Frontal cortex (tissue), 4 donors: ENCODE measurements around the gene TNFRSF1A. TPM values are rescaled to one million over a fixed set of nuclear protein-coding genes. Genes with fewer than 3 reads are reported as not detected.

Experiments used
- DNase-seq, 2 donors: peaks; one replicate each; pipeline ENCODE4 v3.0.0; 2012; ENCODE audit warnings: low spot score in 2 of 2
- FAIRE-seq: peaks from 2 replicates; lab custom pipeline; 2012; peaks lifted over from hg19 to GRCh38; lab: Jason Lieb, UNC
- total RNA-seq: library from RNA; depleted of rRNA; stranded (reverse); fragments of >200 nt; gene quantifications from one replicate; pipeline ENCODE4 v1.2.3, GENCODE V29; 2014
- donor health status: control.
- donor health status: control.
- donor health status: control.

The TNFRSF1A gene
- total RNA-seq, 1 donor from 2014 or later = 4.5 TPM

DNA sequence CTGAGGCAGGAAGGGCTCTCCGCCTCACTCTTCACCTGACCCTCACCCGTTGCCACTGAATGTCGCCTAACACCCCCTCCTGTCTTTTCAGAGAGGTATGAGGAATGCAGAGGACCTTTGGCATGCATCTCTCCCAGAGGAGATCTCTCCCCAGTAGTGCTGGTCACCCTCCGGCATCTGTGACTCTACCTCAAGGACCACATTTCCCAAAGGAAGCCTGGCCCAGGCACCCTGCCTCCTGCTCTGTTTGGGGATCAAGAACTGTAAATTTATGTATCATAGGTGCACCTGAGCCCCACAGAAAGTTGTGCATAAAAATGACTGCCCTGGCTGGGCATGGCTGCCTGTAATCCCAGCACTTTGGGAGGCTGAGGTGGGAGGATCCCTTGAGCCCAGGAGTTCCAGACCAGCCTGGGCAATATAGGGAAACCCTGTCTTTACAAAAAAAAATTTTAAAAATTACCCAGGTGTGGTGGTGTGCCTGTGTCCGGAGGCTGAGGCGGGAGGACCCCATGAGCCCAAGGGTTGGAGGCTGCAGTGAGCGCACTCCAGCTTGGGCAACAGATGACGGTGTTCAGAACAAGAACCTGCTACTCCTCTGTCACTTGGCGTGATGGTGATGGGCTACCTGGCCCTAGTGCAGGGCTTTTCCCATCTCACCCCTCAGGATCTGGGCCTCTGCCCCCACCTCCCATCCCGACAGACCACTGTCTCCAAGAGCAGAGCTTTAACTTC lies 13.7 kb downstream of the TNFRSF1A start:
- DNase-seq (no peak), FAIRE-seq (no peak)

- FAIRE-seq = no peak
These were observed 14.4 kb downstream of the TNFRSF1A start for GRCh38 chr12:6327229-6328041.

GRCh38 chr12:6326316-6327228 lies 15.3 kb downstream of the TNFRSF1A start:
- DNase-seq (peak in 1 of 2 donors; percentile 68), FAIRE-seq (no peak)

More at GRCh38 chr12:6327229-6328041, 14.4 kb downstream of the TNFRSF1A start:
- no peak for DNase-seq

GRCh38 chr12:6324936-6325750 lies 16.7 kb downstream of the TNFRSF1A start:
- FAIRE-seq (no peak), DNase-seq (no peak)

DNA sequence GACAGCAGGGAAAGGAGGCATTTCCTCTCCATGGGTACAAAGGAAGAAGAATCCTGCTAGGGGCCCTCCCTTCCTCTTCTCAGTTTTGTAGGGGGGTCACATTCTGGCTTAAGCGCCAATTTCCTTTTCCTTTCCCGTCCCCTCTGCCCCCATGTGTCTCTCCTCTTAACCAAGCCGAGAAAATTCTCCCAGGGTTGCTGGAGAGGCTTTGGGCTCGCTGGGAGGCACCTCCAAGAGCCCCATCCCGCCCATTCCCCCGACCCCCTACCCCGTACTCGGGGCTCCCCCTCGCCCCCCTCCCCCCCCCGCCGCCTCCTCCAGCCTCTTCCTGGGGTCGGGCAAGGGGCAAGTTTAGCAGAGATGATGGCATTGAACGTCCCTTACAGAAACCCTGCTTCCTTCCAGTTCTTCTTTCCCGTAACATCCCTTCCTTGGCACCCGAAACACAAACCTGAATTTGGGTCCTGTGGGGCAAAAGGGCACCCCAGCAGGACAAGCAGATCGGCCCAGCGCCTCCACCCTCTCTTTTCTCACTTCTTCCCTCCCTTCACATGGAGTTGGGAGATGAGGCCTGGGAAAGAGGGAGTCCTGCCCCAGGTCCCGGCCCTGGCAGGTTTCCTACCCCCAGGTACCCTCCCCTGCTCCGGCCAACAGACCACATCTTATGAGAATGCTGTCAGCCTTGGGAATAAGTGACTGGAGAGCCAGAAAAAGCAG lies 17.7 kb downstream of the TNFRSF1A start:
- no peak for FAIRE-seq

DNA sequence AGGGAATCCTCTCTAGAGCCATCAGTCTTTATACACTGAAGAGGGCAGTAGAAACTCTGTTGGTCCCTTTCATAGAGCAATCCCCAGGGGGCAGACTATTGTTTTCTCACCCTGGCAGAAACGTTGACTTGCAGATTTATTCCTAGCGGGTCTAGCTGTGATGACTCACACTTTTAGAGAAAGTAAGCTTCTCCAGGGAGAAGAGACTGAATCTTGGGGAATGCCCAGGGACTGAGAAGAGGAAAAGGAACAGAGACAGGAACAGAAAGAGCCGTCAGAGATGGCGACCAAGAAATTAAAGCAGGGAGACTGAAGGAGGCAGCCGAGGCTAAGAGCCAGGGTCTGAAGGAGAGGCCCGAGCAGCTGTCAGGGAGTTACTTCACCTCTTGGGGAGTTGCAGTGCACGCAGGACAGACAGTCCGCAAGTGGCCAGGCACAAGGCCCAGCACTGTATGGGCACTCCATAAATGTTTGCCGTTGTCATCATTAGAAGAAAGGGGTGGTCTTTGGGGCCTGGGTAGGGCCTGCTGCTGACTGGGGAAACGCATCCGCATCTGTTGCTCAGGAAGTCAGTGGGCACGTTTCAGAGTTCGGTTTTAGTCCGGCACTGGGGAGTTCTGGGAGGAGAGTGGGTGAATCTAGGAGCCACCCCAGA lies 18.4 kb downstream of the TNFRSF1A start:
- FAIRE-seq (no peak), DNase-seq (peak; percentile 58 to 78)

More for the DNA sequence above, 17.7 kb downstream of the TNFRSF1A start:
- no peak for DNase-seq

DNA sequence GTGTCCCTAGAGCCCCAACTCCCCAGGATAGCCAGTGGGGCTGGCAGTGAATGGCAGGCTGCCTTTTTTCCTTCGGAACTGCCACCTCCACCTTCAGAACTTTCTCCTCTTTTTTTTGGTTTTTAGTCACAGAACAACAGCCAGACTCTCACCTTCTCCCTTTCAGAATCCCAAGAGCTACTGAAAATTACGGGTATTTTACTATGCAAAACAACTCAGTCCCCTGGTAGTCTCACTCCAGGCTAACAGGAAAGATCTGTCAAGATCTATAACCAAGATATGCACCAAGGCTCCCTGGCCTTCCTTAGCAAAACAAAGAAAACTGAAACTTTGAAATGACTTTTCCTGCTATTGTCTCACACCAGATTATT lies 18.9 kb downstream of the TNFRSF1A start:
- FAIRE-seq (no peak), DNase-seq (no peak)

DNA sequence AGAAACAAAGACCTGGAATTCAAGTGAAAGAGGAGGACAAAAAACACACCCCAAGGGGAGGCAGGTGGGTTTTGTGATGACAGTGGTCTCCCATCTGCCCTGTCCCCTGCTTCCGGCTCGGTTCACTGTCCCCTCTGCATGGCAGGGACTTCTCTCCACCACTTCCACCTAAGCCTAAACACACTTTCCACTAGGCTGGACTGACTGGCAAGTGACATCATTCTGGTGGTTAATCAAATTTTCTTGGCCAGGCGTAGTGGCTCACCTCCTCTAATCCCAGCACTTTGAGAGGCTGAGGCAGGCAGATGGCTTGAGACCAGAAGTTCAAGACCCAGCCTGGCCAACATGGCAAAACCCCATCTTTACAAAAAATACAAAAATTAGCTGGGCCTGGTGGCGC lies 19.5 kb downstream of the TNFRSF1A start:
- DNase-seq (no peak), FAIRE-seq (no peak)

DNA sequence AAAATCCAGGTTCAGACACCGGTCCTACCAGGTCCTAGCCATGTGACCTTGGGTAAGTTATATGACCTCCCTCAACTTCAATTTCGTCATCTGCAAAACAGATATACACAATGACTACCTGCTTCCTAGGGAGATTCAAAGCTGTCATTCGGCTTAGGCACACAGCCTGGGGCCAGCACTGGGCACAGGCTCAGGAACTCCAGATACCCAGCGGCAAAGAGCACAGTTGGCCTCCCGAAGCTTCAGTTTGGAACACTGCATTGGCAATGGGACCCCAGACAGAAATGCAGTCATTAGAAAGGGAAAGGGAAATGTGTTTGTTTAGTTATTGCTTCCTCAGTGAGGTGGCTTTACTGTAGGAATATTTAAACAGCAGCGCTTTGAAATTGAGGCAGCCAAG lies 20.0 kb downstream of the TNFRSF1A start:
- DNase-seq (no peak), FAIRE-seq (no peak)

DNA sequence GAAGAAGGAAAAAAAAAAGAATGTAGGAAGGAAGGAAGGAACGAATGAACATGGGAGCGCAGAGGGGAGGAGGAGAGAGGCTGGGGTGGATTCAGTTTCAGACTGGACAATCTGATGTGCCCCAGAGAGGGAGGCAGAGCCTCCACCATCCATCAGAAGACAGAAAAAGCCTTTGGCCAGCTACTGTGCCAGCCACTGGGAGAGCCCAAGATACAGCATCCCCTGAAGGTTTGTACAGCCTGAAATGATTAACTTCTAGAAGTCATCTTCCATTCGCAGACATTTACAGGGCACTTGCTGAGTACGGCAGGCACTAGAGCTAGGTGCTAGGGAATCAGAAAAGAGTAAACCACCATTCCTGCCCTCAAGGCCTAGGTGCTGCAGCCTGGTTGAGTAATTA lies 22.4 kb downstream of the TNFRSF1A start:
- FAIRE-seq (no peak), DNase-seq (no peak)

DNA sequence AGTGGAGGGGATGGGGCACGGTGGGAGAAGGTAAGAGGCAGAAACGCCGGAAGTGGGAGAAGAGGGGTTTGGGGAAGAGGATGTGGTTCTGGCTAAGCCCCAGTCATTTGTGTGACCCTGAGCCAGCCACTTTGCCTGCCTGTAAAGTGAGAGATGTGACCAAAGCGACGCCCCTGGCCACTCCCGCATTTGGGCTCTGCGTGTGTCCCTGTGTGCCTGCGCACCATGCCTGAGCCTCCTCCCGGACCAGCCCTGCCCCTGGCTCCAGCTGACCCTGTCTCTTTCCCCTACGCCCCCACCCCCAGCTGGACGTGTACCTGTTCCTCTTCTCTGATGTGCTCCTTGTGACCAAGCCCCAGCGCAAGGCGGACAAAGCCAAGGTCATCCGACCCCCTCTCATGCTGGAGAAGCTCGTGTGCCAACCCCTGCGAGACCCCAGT lies 23.4 kb downstream of the TNFRSF1A start:
- no peak for FAIRE-seq
- no peak for DNase-seq

DNA sequence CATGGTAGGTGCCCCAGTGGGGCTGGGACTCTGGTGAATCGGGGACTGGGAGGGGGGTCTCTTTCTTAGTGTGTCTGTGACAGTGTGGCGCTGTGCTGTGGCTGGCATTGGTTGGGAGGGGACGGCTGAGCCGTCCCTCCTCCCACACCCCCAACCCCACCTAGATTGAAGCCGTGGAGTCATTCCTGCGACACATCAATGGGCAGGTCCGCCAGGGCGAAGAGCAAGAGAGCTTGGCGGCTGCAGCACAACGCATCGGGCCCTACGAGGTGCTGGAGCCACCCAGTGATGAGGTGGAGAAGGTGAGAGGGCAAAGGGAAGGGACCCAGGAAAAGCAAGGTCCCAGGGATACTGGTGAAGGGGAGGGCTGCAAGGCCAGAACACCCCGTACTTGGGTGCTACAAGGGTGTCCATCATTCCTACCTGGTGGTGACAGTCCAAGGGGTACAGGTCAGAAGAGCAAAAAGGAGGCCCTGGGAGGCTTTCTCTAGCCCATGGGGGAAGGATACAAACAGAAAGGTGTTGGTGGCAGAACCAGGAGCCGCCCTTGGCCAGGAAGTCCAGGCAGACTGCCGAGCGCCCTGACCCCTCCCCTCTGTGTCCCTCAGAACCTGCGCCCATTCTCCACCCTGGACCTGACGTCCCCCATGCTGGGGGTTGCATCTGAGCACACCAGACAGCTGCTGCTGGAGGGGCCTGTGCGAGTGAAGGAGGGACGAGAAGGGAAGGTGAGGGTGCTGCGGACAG lies 24.0 kb downstream of the TNFRSF1A start:
- no peak for FAIRE-seq
- no peak for DNase-seq

- no peak for DNase-seq
- no peak for FAIRE-seq
These were observed 24.8 kb downstream of the TNFRSF1A start for GRCh38 chr12:6316921-6317692.

DNA sequence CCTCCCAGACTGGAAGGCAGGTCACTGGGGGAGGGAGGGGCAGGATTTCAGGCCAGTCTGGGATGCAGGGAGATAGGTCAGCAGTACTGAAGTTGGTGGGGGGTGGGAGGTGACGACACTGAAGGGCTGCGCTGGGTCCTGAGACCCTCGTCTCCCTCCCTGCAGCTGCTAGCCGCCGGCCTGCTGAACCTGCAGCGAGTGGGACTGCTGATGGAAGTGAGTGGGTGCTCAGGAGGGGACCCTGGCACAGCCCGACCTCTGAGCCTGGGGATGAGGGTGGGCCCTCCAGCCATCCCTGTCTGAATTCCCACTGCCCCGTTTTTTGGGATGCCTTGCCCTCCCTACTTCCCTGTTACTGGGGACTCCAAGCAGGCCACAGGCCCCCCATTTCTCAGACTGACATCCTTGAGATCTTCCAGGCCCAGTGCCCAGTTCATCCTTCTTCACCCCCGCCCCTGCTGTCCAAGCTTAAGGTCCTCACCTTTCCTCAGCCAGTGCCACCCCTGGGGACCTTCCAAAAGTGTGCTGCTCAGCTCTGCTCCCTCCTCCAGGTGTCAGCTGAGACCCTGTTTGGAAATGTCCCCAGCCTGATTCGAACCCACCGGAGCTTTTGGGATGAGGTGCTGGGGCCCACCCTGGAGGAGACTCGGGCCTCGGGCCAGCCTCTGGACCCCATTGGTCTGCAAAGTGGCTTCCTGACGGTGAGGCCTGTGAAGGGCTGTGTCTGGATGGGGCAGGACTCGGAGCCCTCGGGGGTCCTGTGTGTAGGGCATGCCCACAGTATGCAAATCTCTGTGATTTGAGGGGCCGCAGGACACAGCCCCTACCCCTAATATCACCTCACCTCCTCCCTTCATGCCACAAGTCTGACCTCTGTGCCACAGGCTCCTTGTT lies 25.9 kb downstream of the TNFRSF1A start:
- DNase-seq (no peak), FAIRE-seq (no peak)

- no peak for DNase-seq
- no peak for FAIRE-seq
These were observed 26.7 kb downstream of the TNFRSF1A start for GRCh38 chr12:6315184-6315583.

- DNase-seq (no peak), FAIRE-seq (no peak)
These were observed 27.1 kb downstream of the TNFRSF1A start for GRCh38 chr12:6314776-6315175.
